Naive thymus-derived CD4-positive, alpha-beta T cell (primary cell): Measurements from ENCODE around the gene NAA25. TPM values are rescaled to one million over a fixed set of nuclear protein-coding genes. Genes with fewer than 3 reads are reported as not detected.

ENCODE experiments used
- ATAC-seq: fragments of 150-1000 bp; cut with Tn5 transposase; 2 replicates; pipeline ENCODE4 v1.10.0; 2021; ENCODE audit warnings: mild to moderate bottlenecking, moderate library complexity
- CTCF ChIA-PET: fragments of 350-600 bp; sonication (Branson Sonifier 250); formaldehyde crosslinking; loops from one replicate; lab custom pipeline; 2021; ENCODE audit warnings: antibody characterized with exemption; lab: Charles Lee
- POLR2A ChIA-PET: fragments of 350-600 bp; sonication (Branson Sonifier 250); formaldehyde crosslinking; loops from one replicate; lab custom pipeline; 2021; ENCODE audit warnings: antibody characterized with exemption, inconsistent platforms; lab: Charles Lee
- DNase-seq, 9 donors: peaks; one replicate each; pipeline versions ENCODE4 v3.0.0 to v3.0.0-alpha.2; 2020 to 2022; ENCODE audit warnings: mixed read lengths in 1 of 9
- H3K27ac ChIP-seq: one replicate; pipeline ENCODE4 v1.7.0; 2013; ENCODE audit warnings: mild to moderate bottlenecking, low read depth, low read length, moderate library complexity
- H3K27me3 ChIP-seq, 2 donors: one replicate each; pipeline ENCODE4 v1.7.0; 2013; ENCODE audit warnings: low read length in 2 of 2, mild to moderate bottlenecking in 2 of 2, moderate library complexity in 2 of 2; ENCODE audit not compliant: control insufficient read depth in 2 of 2, insufficient read depth in 2 of 2
- H3K36me3 ChIP-seq, 3 experiments: 1 replicate in 2 of 3; 2 replicates in 1 of 3; pipeline ENCODE4 v1.7.0; 2013; ENCODE audit warnings: low read length in 3 of 3, mild to moderate bottlenecking in 3 of 3, moderate library complexity in 1 of 3; ENCODE audit not compliant: insufficient read depth in 3 of 3, control insufficient read depth in 2 of 3
- H3K4me1 ChIP-seq, 2 donors: one replicate each; pipeline ENCODE4 v1.7.0; 2013; ENCODE audit warnings: low read length in 2 of 2, mild to moderate bottlenecking in 2 of 2, moderate library complexity in 1 of 2; ENCODE audit not compliant: control insufficient read depth in 2 of 2, insufficient read depth in 2 of 2
- H3K4me3 ChIP-seq: 2 replicates; pipeline ENCODE4 v1.7.0; 2013; ENCODE audit warnings: mild to moderate bottlenecking, low read length
- H3K9me3 ChIP-seq, 3 experiments: 1 replicate in 2 of 3; 2 replicates in 1 of 3; pipeline ENCODE4 v1.7.0; 2013; ENCODE audit warnings: low read length in 3 of 3; ENCODE audit not compliant: control insufficient read depth in 2 of 3
- H3K27ac Mint-ChIP-seq, 9 donors: one replicate each; pipeline ENCODE4 v1.8.0; 2020 to 2022; ENCODE audit warnings: mixed read lengths in 9 of 9, mild to moderate bottlenecking in 8 of 9, moderate library complexity in 5 of 9, inconsistent platforms in 2 of 9
- H3K27me3 Mint-ChIP-seq, 5 donors: one replicate each; pipeline ENCODE4 v1.8.0; 2021 to 2022; ENCODE audit warnings: mixed read lengths in 5 of 5, mild to moderate bottlenecking in 1 of 5
- H3K36me3 Mint-ChIP-seq, 5 donors: one replicate each; pipeline ENCODE4 v1.8.0; 2020 to 2022; ENCODE audit warnings: mixed read lengths in 5 of 5, mild to moderate bottlenecking in 3 of 5, inconsistent platforms in 1 of 5
- H3K4me1 Mint-ChIP-seq, 7 donors: one replicate each; pipeline ENCODE4 v1.8.0; 2020 to 2022; ENCODE audit warnings: mixed read lengths in 7 of 7, mild to moderate bottlenecking in 3 of 7, inconsistent platforms in 1 of 7
- H3K4me3 Mint-ChIP-seq, 10 donors: one replicate each; pipeline ENCODE4 v1.8.0; 2020 to 2022; ENCODE audit warnings: mild to moderate bottlenecking in 10 of 10, mixed read lengths in 10 of 10, moderate library complexity in 6 of 10, inconsistent platforms in 2 of 10
- H3K9me3 Mint-ChIP-seq, 11 donors: one replicate each; pipeline ENCODE4 v1.8.0; 2020 to 2022; ENCODE audit warnings: mixed read lengths in 11 of 11, mild to moderate bottlenecking in 4 of 11, inconsistent platforms in 1 of 11, moderate library complexity in 1 of 11
- intact Hi-C, 2 donors: fragments of 100-400 bp; cut with micrococcal nuclease; formaldehyde crosslinking; loops; one replicate each; pipeline ENCODE4 v1.15.1; 2023
- microRNA-seq: library from miRNA; unstranded; fragments of <30 nt; microRNA quantifications from one replicate; pipeline ENCODE4 v1.2.0, GENCODE V29; 2022; ENCODE audit warnings: borderline microRNAs expressed
- polyA plus RNA-seq, 2 donors: library from polyadenylated mRNA; unstranded; fragments of 300-500 nt; fragmentation: Illumina TruSeq; gene quantifications; one replicate each; pipeline ENCODE4 v1.2.3, GENCODE V29; 2021
- total RNA-seq, 6 experiments: library from RNA in 5 of 6; stranded (reverse) in 5 of 6; gene quantifications; 1 replicate in 5 of 6; 2 replicates in 1 of 6; pipeline ENCODE4 v1.2.3 and lab custom pipeline; 2021 to 2026

The NAA25 gene
- total and polyA plus RNA-seq, 7 experiments from 2014 or later = 9.8 to 43.0 (median 39.8) TPM

GRCh38 chr12:111978545-111978944 is 130.0 kb downstream of the NAA25 start:
- Histone ChIP-seq H3K4me1 (no peaks in the 10 kb centered on the region), H3K36me3 (peaks cover 0 to 3% (median 0%) of the 10 kb centered on the region in 3 experiments), H3K27ac (no peak overlapping the region), H3K27me3 (no peaks in the 10 kb centered on the region), H3K9me3 (no peaks in the 10 kb centered on the region), H3K4me3 (no peak overlapping the region)
- Mint-ChIP-seq H3K4me1 (peaks cover 6 to 46% (median 29%) of the 10 kb centered on the region in 7 donors), H3K27ac (peak overlapping the region in 2 of 9 donors; percentile 5 to 20), H3K36me3 (peaks cover 0 to 37% (median 14%) of the 10 kb centered on the region in 5 donors), H3K9me3 (peaks cover 0 to 1% (median 0%) of the 10 kb centered on the region in 11 donors), H3K27me3 (no peaks in the 10 kb centered on the region), H3K4me3 (no peak overlapping the region)
- intact Hi-C loops = loop anchor here in 1 of 2 donors (5.0 kb wide), 1 partner anchor 34 kb away; the partner anchor contains the start of genes ERP29 and TMEM116
- DNase-seq = no peak
- no peak for ATAC-seq
- ChIA-PET POLR2A (interaction anchor here (0.7 to 1.1 kb wide), 4 partner anchors 13 to 145 kb away, joined by 3 to 4 read pairs (median 3); no protein-coding TSS in a partner anchor), CTCF (interaction anchor here (0.6 kb wide), 1 partner anchor 188 kb away, joined by 3 read pairs; no protein-coding TSS in a partner anchor)

DNA sequence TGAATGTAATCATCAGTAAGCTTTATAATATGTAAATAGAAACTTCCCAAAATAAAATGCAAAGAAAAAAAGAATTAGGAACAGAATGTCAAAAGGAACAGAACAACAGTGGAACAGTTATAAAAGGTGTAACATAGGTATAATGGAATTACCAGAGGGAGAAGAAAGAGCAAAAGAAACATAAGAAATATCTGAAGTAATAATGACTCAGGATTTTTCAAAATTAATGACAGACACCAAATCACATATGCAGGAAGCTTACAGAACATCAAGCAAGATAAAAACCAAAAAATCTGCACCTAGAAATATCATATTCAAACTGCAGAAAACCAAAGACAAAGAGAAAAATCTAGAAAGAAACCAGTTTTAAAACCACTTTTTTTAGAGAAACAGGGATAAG is 131.7 kb downstream of the NAA25 start:
- no peak for DNase-seq
- peak overlapping the region in 4 of 9 donors; percentile 1 to 30 (median 18) for H3K27ac Mint-ChIP-seq
- Histone ChIP-seq H3K27ac (no peak overlapping the region), H3K4me1 (peaks cover 0 to 8% of the 10 kb centered on the region in 2 donors), H3K27me3 (no peaks in the 10 kb centered on the region), H3K4me3 (no peak overlapping the region), H3K9me3 (no peaks in the 10 kb centered on the region), H3K36me3 (peaks cover 0 to 3% (median 0%) of the 10 kb centered on the region in 3 experiments)
- ATAC-seq = no peak
- H3K4me3 Mint-ChIP-seq = no peak overlapping the region
- H3K4me1 Mint-ChIP-seq = peaks cover 7 to 46% (median 27%) of the 10 kb centered on the region in 7 donors
- peaks cover 0 to 6% (median 0%) of the 10 kb centered on the region in 11 donors for H3K9me3 Mint-ChIP-seq
- peaks cover 0 to 44% (median 20%) of the 10 kb centered on the region in 5 donors for H3K36me3 Mint-ChIP-seq
- POLR2A ChIA-PET = interaction anchor here (0.6 to 0.8 kb wide), 2 partner anchors 25 to 303 kb away, joined by 3 to 4 read pairs; no protein-coding TSS in a partner anchor
- CTCF ChIA-PET = no interaction called here
- intact Hi-C loops = loop anchor here in 1 of 2 donors (5.0 kb wide), 1 partner anchor 35 kb away; the partner anchor contains the start of genes ERP29 and TMEM116
- H3K27me3 Mint-ChIP-seq = no peaks in the 10 kb centered on the region

Small RNA genes lying within 50 kb of the gene (microRNA-seq; reads per million reads assigned to microRNA genes)
- not detected for gene MIR3657

Other genes starting within 250 kb of the NAA25 start
- gene TMEM116, start 95.6 kb downstream of the NAA25 start, total RNA-seq = 10 to 100 TPM; 12.6 to 29.3 (median 23.0) TPM
- 10 to 100 TPM in 1 of 2 donors, 1 to 10 TPM in 1; 8.7 to 13.3 TPM for gene TMEM116, start 95.6 kb downstream of the NAA25 start, polyA plus RNA-seq
- 100 to 1,000 TPM; 115 to 184 (median 127) TPM for gene ERP29, start 95.4 kb downstream of the NAA25 start, total RNA-seq
- 100 to 1,000 TPM; 219 to 253 TPM for gene ERP29, start 95.4 kb downstream of the NAA25 start, polyA plus RNA-seq
- 10 to 100 TPM; 22.1 to 86.6 (median 42.7) TPM for gene TRAFD1, start 16.8 kb upstream of the NAA25 start, total RNA-seq
- gene TRAFD1, start 16.8 kb upstream of the NAA25 start, polyA plus RNA-seq = 10 to 100 TPM; 54.4 to 63.9 TPM